Muscle layer of colon (tissue), 2 donors: ENCODE measurements around the gene LDLRAD4.

ENCODE experiments used
- H3K27ac ChIP-seq: one replicate; pipeline ENCODE4 v1.7.0; 2013; ENCODE audit warnings: low read depth, mild to moderate bottlenecking, low read length, moderate library complexity
- H3K27me3 ChIP-seq, 2 donors: one replicate each; pipeline ENCODE4 v1.7.0; 2013; ENCODE audit warnings: low read length in 2 of 2, mild to moderate bottlenecking in 2 of 2; ENCODE audit not compliant: insufficient read depth in 2 of 2, control insufficient read depth in 1 of 2
- H3K36me3 ChIP-seq: one replicate; pipeline ENCODE4 v1.7.0; 2013; ENCODE audit warnings: mild to moderate bottlenecking, low read length; ENCODE audit not compliant: insufficient read depth
- H3K4me1 ChIP-seq: one replicate; pipeline ENCODE4 v1.7.0; 2013; ENCODE audit warnings: mild to moderate bottlenecking, low read length; ENCODE audit not compliant: insufficient read depth
- H3K4me3 ChIP-seq, 2 donors: one replicate each; pipeline ENCODE4 v1.7.0; 2013; ENCODE audit warnings: low read length in 2 of 2, low read depth in 1 of 2, mild to moderate bottlenecking in 1 of 2, moderate library complexity in 1 of 2
- H3K9ac ChIP-seq: one replicate; pipeline ENCODE4 v1.7.0; 2013; ENCODE audit warnings: low read length
- H3K9me3 ChIP-seq: one replicate; pipeline ENCODE4 v1.7.0; 2013; ENCODE audit warnings: mild to moderate bottlenecking, low read length
- donor health status: abdominal sarcoma.
- donor health status: Adenocarcinoma of cecum.

LDLRAD4 gene

DNA sequence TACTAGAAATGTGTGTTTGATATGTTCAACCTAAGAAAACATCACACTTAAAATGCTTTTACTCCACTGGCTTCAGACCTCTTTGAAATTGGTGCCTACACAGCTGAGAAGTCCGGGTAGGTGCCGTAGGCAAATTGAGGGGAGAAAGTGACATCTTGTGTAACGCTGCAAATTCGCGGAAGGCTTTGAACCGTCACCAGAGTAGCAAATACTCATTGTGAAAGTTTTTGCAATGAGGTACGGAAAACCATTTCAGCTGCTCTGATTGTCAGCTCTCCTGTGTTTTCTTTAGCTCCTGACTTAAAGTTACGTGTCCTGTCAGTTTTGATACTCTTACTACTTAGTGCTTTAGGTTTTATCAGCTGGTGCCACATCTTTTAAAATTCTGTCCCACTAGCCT is 283.3 kb downstream of the LDLRAD4 start:
- H3K27ac ChIP-seq = no peak overlapping the region
- H3K9me3 ChIP-seq = no peaks in the 10 kb centered on the region
- no peak overlapping the region for H3K4me3 ChIP-seq
- peaks cover 3% of the 10 kb centered on the region for H3K36me3 ChIP-seq
- H3K9ac ChIP-seq = no peak overlapping the region
- H3K27me3 ChIP-seq = no peaks in the 10 kb centered on the region
- peaks cover 23% of the 10 kb centered on the region for H3K4me1 ChIP-seq

DNA sequence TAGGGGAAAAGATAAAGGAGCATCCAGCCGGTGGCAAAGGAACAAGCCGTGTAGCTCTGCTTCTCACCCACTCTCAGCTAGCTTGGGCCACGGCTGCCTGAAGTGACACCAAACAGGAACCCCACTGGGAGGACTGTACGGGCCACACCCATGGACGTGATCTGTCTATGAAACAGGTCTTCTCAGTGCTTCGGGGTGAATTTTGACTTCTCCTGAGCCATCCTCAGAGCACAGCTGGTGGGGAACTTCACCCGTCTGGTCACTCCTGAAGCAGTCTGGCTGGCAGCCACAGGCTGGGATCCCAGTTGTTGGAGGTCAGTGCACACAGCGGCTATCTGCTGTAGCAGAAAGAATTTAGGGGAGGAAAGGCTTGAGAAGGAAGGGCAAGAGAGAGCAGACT is 284.0 kb downstream of the LDLRAD4 start:
- Histone ChIP-seq H3K4me1 (peaks cover 23% of the 10 kb centered on the region), H3K27ac (no peak overlapping the region), H3K9me3 (no peaks in the 10 kb centered on the region), H3K36me3 (peaks cover 2% of the 10 kb centered on the region), H3K4me3 (no peak overlapping the region), H3K9ac (no peak overlapping the region), H3K27me3 (no peaks in the 10 kb centered on the region)

- H3K36me3 ChIP-seq = no peaks in the 10 kb centered on the region
- H3K4me1 ChIP-seq = peaks cover 23% of the 10 kb centered on the region
- H3K9ac ChIP-seq = no peak overlapping the region
- H3K27ac ChIP-seq = no peak overlapping the region
- no peaks in the 10 kb centered on the region for H3K27me3 ChIP-seq
- no peak overlapping the region for H3K4me3 ChIP-seq
- H3K9me3 ChIP-seq = no peaks in the 10 kb centered on the region
These were observed 285.3 kb downstream of the LDLRAD4 start for GRCh38 chr18:13503836-13504235.

GRCh38 chr18:13505780-13506345 is 287.3 kb downstream of the LDLRAD4 start:
- H3K9ac ChIP-seq = no peak overlapping the region
- no peak overlapping the region for H3K27ac ChIP-seq
- no peaks in the 10 kb centered on the region for H3K9me3 ChIP-seq

DNA sequence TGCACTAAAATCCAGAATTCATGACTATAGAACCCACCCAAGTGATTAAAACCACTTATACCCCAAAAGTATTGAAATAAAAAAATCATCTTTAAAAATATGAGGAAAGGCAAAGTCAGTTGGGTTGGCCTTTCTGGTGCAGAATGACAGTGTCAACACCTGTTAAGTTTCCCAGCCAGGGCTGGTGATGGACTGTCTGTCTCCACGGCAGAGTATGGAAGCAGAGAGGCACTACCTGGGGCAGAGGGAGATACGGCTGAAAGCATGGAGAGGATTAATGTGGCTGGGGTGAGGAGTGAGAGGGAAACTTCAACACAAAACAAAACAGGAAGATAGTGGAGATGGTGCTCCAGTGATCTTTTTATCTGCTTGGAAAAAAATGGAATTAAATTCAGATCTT is 292.0 kb downstream of the LDLRAD4 start:
- no peak overlapping the region for H3K27ac ChIP-seq
- no peaks in the 10 kb centered on the region for H3K9me3 ChIP-seq
- H3K9ac ChIP-seq = no peak overlapping the region
- peaks cover 4% of the 10 kb centered on the region for H3K36me3 ChIP-seq
- H3K4me1 ChIP-seq = no peaks in the 10 kb centered on the region
- H3K27me3 ChIP-seq = no peaks in the 10 kb centered on the region
- no peak overlapping the region for H3K4me3 ChIP-seq

More at GRCh38 chr18:13505780-13506345, 287.3 kb downstream of the LDLRAD4 start:
- no peaks in the 10 kb centered on the region for H3K36me3 ChIP-seq
- H3K4me3 ChIP-seq = no peak overlapping the region
- no peaks in the 10 kb centered on the region for H3K27me3 ChIP-seq
- peaks cover 19% of the 10 kb centered on the region for H3K4me1 ChIP-seq

DNA sequence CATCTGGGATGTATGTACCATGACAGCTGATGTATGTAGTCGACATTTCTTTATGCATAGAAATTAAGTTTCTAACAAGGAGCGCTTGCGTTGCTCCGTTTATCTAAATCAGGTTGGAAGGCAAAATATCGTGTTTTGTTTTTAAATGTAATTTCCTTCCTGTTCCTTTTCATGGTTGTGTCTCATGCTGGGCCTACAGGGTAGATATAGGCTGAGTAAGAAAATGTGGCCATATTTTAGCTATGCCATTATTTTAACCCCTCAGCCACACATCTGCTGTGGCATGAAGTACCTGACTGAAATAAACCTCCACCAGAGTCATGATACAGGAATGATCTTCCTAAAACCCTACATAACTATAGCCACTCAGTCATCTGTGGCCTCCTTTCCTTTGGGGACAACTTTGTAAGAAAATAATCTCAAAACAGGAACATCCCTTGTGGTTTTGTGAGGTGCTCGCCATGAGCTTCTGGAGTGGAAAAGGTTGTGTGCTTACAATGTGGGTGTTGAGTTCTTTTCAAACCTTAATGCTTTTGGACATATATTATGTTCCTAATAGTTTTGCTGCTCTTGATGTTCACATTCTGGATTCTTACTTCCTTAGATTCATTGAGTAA is 293.5 kb downstream of the LDLRAD4 start:
- no peak overlapping the region for H3K4me3 ChIP-seq
- H3K9ac ChIP-seq = no peak overlapping the region
- no peaks in the 10 kb centered on the region for H3K4me1 ChIP-seq
- H3K9me3 ChIP-seq = no peaks in the 10 kb centered on the region
- no peak overlapping the region for H3K27ac ChIP-seq
- H3K27me3 ChIP-seq = no peaks in the 10 kb centered on the region
- H3K36me3 ChIP-seq = peaks cover 4% of the 10 kb centered on the region

GRCh38 chr18:13513021-13513420 is 294.5 kb downstream of the LDLRAD4 start:
- H3K27ac ChIP-seq = no peak overlapping the region

GRCh38 chr18:13513481-13513880 is 294.9 kb downstream of the LDLRAD4 start:
- Histone ChIP-seq H3K9me3 (no peaks in the 10 kb centered on the region), H3K4me3 (no peak overlapping the region)

More at GRCh38 chr18:13513021-13513420, 294.5 kb downstream of the LDLRAD4 start:
- no peaks in the 10 kb centered on the region for H3K27me3 ChIP-seq
- H3K4me3 ChIP-seq = no peak overlapping the region
- no peaks in the 10 kb centered on the region for H3K4me1 ChIP-seq
- no peak overlapping the region for H3K9ac ChIP-seq
- H3K9me3 ChIP-seq = no peaks in the 10 kb centered on the region
- H3K36me3 ChIP-seq = peaks cover 4% of the 10 kb centered on the region

DNA sequence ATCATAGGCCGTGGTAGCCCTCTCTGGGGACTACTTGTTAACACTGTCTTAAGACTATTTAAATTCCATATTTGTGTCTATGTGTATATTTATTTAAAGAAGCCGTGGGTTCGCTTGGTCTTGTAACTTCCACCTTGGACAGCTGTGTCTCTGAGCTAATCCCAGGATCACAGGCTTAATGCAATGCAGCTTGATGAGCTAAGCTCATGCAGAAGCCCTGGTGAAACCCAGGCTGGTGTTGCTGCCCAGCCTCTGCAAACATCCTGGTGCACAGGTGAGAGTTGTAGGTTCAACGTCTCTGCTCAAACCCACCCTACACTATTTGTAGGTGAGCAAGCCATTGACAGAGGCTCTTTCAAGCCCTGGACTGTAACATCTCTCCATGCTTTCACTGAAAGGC is 296.0 kb downstream of the LDLRAD4 start:
- Histone ChIP-seq H3K4me1 (no peaks in the 10 kb centered on the region), H3K9me3 (no peaks in the 10 kb centered on the region)

More at GRCh38 chr18:13513481-13513880, 294.9 kb downstream of the LDLRAD4 start:
- Histone ChIP-seq H3K36me3 (peaks cover 4% of the 10 kb centered on the region), H3K9ac (no peak overlapping the region), H3K4me1 (no peaks in the 10 kb centered on the region), H3K27me3 (no peaks in the 10 kb centered on the region), H3K27ac (no peak overlapping the region)

GRCh38 chr18:13516855-13517254 is 298.3 kb downstream of the LDLRAD4 start:
- Histone ChIP-seq H3K36me3 (peaks cover 4% of the 10 kb centered on the region), H3K27me3 (no peaks in the 10 kb centered on the region), H3K4me3 (no peak overlapping the region), H3K9me3 (no peaks in the 10 kb centered on the region), H3K27ac (no peak overlapping the region), H3K9ac (no peak overlapping the region), H3K4me1 (no peaks in the 10 kb centered on the region)

More for the DNA sequence above, 296.0 kb downstream of the LDLRAD4 start:
- H3K27me3 ChIP-seq = no peaks in the 10 kb centered on the region
- H3K4me3 ChIP-seq = no peak overlapping the region
- peaks cover 4% of the 10 kb centered on the region for H3K36me3 ChIP-seq
- H3K9ac ChIP-seq = no peak overlapping the region
- H3K27ac ChIP-seq = no peak overlapping the region

DNA sequence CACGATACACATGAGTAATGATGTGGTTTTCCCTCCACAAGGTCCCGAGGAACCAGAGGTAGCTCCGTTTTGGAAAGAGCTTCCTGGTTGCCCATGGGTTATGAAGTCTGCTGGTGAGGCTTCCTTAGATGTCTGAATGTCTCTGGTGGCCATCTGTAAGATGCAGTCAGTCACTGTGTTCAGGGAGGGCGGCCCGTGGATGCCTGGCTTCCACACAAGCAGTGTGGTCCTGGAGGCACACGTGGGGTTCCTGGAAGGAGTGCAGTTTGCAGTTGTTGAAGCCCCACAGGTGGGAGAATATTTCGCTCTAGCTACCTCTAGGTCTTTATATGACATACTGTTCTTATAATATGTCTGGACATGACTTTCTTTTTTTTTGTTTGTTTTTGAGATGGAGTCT is 298.8 kb downstream of the LDLRAD4 start:
- H3K4me1 ChIP-seq = no peaks in the 10 kb centered on the region
- H3K27ac ChIP-seq = no peak overlapping the region
- no peak overlapping the region for H3K9ac ChIP-seq
- no peaks in the 10 kb centered on the region for H3K27me3 ChIP-seq
- no peaks in the 10 kb centered on the region for H3K9me3 ChIP-seq
- H3K36me3 ChIP-seq = peaks cover 4% of the 10 kb centered on the region
- H3K4me3 ChIP-seq = no peak overlapping the region

- Histone ChIP-seq H3K4me1 (no peaks in the 10 kb centered on the region), H3K27ac (no peak overlapping the region), H3K9ac (no peak overlapping the region), H3K4me3 (no peak overlapping the region), H3K36me3 (peaks cover 3% of the 10 kb centered on the region), H3K27me3 (no peaks in the 10 kb centered on the region), H3K9me3 (no peaks in the 10 kb centered on the region)
These were observed 299.8 kb downstream of the LDLRAD4 start for GRCh38 chr18:13518382-13518781.
